SK-N-MC (cell line): ENCODE measurements around the gene SSH3.

Source experiments
- EZH2 ChIP-seq: fragments of 200-600 bp; sonication (generic); IDR thresholded peaks from one replicate; pipeline ENCODE4 v1.6.1; 2017; ENCODE audit warnings: antibody characterized with exemption
- POLR2AphosphoS5 ChIP-seq: IDR thresholded peaks from 2 replicates; pipeline ENCODE4 v1.6.1; 2012; ENCODE audit warnings: mild to moderate bottlenecking, low read depth, low read length, borderline replicate concordance

DNA sequence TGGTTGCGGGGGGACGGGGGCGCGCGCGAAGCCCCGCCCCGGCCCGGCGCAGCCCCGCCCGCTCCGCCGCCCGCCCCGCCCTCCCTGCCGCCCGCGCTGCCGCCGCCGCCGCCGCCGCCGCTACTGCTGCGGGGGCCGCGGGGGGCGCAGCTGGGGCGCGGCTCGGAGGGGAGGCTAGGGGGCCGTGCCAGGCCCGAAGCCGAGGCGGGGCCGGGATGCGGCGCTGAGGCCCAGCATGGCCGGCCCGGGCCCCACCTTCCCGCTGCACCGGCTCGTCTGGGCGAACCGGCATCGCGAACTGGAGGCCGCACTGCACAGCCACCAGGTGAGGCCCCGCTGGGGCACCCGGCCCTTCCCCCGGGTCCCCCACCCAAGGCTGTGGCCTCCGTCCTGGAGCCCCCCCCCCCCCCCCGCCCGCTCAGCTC, 14.1 kb upstream of the SSH3 start, which contains the start of gene ANKRD13D:
- TF ChIP-seq POLR2AphosphoS5 (no peak), EZH2 (no peak)
